GM18858 (cell line): ENCODE results near the gene UBN2.
"Not testable (repeated sequence)": the region's sequence is repeated elsewhere in the genome, so short reads cannot be mapped to it uniquely, and the experiment has no call there.

Source experiments
- ATAC-seq: cut with Tn5 transposase; IDR thresholded peaks from one replicate; pipeline ENCODE4 v1.9.1; 2021; ENCODE audit not compliant: unreplicated experiment

The UBN2 gene

DNA sequence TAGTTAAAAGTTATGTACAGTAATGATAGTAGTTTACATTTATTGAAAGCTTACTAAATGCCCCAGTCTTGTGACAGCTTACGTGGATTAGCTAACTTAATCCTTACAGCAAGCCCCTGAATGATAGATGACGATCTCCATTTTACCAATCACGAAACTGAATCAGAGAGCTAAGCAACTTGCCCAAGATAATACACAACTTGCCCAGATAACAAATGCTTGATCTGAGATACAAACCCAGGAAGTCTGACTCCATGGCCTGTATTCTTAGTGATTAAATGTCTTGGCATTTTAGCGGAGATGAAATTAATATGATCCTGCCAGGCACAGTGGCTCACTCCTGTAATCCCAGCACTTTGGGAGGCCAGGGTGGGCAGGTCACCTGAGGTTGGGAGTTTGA, 63.2 kb downstream of the UBN2 start:
- no peak for ATAC-seq

DNA sequence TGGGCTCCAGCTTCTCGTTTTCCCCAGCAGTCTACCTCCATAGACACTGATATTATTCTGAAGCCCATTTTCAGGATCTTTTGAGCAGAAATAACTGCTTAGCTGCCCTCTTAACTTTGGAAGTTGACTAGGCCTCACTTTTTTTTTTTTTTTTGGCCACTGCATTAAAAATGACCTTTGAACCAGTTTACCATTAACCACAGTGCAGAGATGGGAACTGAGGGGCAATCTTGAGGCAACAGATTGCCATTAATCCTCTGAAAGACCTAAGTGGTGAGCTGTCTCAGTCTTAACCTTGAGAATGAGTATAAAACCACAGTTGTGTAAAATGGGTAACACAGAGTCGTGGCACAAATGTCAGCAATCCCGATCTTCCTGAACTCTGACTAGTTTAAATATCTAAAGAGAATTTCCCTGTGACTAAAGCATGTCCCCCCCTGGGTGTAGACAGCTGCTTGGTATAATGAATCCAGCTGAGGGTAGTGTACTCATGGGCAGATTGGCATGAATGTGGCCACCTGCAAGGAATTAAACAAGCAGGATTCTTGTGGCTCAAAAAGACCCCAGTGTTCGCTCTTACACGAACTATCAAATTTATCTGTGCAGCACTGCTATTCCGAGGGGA, 64.0 kb downstream of the UBN2 start:
- no peak for ATAC-seq

DNA sequence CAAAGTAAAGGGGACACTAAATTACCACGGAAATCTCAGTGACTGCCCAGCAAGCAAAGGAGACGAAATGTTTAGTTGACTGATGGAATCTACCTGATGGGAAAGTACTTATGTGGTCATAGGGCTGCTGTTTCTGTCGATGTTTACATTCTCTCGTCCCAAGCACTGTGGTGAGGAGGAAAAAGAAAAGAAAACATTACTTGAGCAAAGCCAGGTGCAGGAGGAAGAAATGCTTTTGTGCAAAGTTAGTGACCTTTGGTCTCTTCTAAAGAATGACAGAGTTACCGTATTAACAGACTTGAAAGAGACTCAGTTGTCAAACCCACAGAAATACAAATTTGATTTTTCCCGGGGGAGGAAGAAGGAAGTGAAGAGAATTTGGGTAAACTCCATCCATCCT, 66.8 kb downstream of the UBN2 start:
- ATAC-seq = no peak

GRCh38 chr7:139299296-139299695, 68.3 kb downstream of the UBN2 start:
- no peak for ATAC-seq

DNA sequence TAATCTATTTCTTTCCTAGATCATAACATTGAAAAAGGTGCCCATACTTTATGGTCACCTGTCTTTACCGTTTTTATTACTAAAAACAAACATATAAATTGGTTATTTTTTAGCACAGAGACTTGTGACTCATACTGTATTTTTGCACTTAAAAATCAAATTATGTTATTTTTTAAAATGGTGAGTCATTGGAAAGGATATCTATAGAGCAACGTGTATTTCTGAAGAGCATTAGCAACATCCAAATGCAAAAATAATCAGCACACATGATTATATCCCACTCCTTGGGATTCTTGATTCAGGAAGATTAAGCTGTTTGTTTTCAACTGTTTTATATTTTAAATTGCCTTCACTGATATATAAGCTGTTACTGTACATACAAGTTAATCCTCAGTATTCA, 69.4 kb downstream of the UBN2 start:
- ATAC-seq = no peak

DNA sequence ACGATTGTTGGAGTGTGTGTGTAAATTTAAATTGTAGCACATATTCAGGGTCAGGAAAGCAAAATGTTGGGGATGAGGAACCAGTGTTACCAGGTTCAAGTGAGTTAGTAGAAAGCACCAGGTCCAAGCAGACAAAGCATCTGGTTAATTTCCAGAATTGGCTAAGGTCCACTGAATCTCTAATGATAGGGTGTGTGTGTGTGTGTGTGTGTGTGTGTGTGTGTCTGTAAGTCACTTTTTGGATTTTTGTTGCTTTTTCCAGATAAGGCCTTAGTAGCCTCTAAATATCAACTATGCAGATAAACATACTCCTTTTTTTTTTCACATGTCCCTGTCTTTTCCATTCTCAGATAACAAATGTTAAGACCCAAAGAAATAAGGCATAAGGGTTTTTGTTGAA, 73.5 kb downstream of the UBN2 start:
- ATAC-seq = no peak

- ATAC-seq = no peak
Observed at GRCh38 chr7:139317939-139318505, 87.0 kb downstream of the UBN2 start.

GRCh38 chr7:139321071-139321745, 90.2 kb downstream of the UBN2 start:
- ATAC-seq = no peak

GRCh38 chr7:139324709-139325108, 93.7 kb downstream of the UBN2 start:
- not testable (repeated sequence) for ATAC-seq

DNA sequence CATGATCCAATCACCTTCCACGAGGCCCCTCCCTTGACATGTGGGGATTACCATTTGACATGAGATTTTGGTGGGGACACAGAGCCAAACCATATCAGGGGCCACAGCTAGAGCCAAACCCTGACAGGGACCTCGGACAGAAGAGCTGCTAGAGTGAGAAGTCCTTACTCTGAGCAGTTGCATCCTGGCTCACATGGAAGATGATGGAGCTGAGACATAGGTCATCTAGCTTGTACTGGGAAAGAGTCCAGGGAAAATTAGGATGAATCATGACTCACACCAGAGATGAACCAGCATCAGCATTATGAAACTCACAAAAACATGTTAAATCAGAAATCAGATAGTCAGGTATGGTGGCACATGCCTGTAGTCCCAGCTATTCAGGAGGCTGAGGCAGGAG, 97.3 kb downstream of the UBN2 start:
- no peak for ATAC-seq

GRCh38 chr7:139329119-139329518, 98.1 kb downstream of the UBN2 start:
- ATAC-seq = no peak

GRCh38 chr7:139330333-139331030, 99.4 kb downstream of the UBN2 start:
- ATAC-seq = no peak

DNA sequence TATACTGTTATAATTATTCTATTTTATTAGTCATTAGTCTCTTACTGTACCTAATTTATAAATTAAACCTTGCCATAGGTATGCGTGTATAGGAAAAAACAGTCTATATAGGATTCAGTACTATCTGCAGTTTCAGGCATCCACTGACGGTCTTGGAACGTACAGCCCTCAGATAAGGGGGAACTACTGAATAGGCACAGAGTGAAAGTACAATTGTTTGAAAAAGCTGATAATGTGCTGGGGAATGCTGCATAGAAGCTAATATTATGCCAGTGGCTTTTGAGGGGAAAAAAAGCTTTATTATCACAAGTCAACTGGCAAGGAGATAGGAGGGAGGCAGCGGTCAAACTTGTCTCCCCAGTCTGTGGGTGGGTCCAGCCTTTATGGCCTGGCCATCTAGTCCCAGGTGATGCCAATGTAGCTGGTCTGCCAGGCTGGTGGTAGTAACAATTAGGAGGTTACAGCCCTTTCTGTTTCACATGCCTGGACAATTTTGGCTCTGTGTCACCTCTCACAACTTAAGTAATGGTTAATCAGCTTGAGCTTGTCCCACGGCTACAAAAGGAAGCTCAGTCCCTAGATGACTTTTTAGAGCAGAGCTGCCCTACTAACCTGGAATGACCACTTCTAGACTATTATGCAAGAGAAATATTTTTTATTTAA, 101.8 kb downstream of the UBN2 start:
- ATAC-seq = no peak

GRCh38 chr7:139333443-139333842, 102.4 kb downstream of the UBN2 start:
- ATAC-seq = not testable (repeated sequence)

DNA sequence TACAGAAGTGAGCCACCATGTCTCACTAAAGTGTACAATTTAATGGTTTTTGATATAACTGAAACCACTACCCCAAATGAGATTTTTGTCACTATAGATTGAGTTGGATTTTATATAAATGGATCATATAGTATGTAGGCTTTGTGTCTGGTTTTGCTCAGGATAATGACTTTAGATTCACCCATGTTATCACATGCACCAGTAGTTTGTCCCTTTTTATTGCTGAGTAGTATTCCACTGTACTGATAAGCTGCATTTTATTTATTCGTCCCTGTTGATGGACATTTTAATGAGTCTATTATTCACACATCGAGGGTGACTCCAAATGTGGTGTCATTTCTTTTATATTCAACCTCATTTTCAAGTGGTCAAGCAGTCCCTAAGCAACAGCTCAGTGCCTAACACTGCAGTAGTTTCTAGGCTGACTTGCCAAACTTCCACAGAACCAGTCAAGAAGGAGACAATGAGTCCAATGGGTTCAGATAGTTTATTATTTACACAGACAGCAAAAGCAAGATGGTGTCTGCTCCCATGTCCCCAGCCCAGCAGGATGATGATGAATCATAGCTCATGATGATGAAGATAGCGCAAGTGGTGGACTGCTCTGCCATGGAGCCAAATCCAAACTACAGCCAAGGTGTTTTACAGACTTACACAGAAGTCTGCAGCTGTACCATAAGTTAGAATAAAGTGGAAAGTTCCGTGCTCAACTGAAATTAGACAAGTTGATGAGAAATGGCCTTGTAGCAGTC, 103.5 kb downstream of the UBN2 start:
- ATAC-seq = no peak

GRCh38 chr7:139339025-139339424, 108.0 kb downstream of the UBN2 start:
- ATAC-seq = no peak

- no peak for ATAC-seq
Observed at GRCh38 chr7:139339698-139340036, 108.6 kb downstream of the UBN2 start.

DNA sequence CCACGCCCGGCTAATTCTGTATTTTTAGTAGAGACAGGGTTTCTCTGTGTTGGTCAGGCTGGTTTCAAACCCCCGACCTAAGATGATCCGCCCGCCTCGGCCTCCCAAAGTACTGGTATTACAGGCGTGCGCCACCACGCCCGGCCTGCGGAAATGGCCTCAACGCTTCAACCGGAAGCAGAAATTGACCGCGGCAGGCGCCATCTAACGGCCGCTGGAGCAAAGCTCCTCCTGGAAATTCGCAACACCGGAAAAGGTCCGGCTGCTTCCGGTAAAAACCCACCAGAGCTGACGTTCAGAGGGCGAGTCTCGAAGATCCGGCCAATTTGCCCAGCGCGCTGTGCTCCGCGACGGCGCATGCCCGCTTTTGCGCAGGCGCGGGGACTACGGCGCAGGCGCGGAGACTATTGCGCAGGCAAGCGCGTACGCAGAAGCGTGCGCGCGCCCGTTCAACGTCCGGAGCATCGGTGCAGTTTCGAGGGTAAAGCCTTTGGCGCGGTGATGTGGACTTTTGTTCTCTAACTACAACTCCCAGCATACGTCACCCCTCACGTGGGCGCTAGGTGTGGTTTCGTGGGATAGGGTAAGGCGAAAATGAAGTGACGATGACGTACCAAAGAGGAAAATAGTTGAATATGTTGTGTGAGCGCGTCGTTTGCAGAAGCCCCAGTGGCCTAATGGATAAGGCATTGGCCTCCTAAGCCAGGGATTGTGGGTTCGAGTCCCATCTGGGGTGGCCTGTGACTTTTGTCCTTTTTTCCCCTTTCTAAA, 109.2 kb downstream of the UBN2 start:
- ATAC-seq = peak; percentile 84

DNA sequence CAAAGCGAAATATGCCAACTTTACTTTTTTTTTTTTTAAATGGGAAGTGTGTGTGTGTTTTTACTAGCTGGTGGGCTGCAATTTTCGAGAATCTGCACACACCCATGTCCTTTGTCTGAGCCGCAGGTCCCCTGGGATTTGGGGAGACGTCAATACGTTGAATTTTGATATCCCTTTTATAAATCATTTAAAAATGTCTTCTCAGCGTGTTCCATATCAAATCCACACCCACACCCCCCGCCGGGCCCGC, 109.7 kb downstream of the UBN2 start:
- ATAC-seq = no peak

DNA sequence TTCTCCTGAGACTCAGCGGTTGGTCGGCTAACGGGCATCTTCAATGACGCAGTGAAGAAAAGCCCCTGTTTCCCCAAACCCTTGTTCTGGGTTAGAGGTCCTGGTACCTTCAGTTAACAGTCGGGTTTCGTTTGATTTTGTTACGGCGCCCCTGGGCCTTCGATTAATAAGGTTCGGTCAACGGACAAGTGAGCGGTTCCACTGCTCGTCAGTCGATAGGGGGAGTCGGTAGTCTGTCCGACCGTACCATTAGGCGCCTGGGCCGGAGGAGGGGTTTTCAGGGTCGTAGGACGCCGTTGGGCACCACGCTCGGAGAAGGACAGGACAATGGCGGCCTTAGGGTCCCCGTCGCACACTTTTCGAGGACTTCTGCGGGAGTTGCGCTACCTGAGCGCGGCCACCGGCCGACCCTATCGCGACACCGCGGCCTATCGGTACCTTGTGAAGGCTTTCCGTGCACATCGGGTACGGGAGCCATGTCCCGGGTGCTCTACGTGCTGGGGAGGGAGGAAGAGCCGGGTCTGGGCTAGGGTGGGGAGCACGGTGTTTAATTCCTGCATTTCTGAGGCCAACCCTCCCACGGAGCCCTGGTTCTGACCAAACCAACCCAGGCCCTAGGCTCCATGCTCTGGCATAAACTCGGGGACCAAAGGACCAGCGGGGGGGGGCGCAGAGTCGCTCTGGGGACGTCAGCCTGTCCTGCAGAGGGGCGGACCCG, 110.2 kb downstream of the UBN2 start, which contains the start of gene FMC1:
Gene FMC1 (plus strand): TSS at position 280 of the 718 bp plus-strand sequence. CDS start 48 bp downstream, at position 328.
- peak; percentile 35 for ATAC-seq
